Keratinocyte (primary cell): Measurements from ENCODE around the gene SUN1. TPM values are rescaled to one million over a fixed set of nuclear protein-coding genes. Genes with fewer than 3 reads are reported as not detected.

Source experiments
- DNase-seq: peaks from one replicate; pipeline ENCODE4 v3.0.0-alpha.2; 2011; ENCODE audit warnings: low read depth, missing footprints, low spot score
- FAIRE-seq: peaks from 2 replicates; lab custom pipeline; 2011; peaks lifted over from hg19 to GRCh38; lab: Jason Lieb, UNC
- H2AFZ ChIP-seq: 2 replicates; pipeline ENCODE4 v1.6.0; 2012; ENCODE audit warnings: low read length, control low read depth, inconsistent platforms; ENCODE audit not compliant: control insufficient read depth
- H3K27ac ChIP-seq: 2 replicates; pipeline ENCODE4 v1.5.1; 2011; ENCODE audit warnings: low read length; ENCODE audit not compliant: control insufficient read depth, insufficient read depth
- H3K27me3 ChIP-seq: 3 replicates; pipeline ENCODE4 v1.6.0; 2011; ENCODE audit warnings: low read length; ENCODE audit not compliant: control insufficient read depth, insufficient read depth; ENCODE audit errors: extremely low read depth
- H3K36me3 ChIP-seq, 2 experiments: 2 replicates in 1 of 2; 3 replicates in 1 of 2; pipeline ENCODE4 v1.5.1; 2011; ENCODE audit warnings: low read length in 2 of 2, mild to moderate bottlenecking in 1 of 2; ENCODE audit not compliant: control insufficient read depth in 2 of 2, insufficient read depth in 2 of 2; ENCODE audit errors: extremely low read depth in 1 of 2
- H3K4me1 ChIP-seq: 3 replicates; pipeline ENCODE4 v1.5.1; 2011; ENCODE audit warnings: low read length; ENCODE audit not compliant: control insufficient read depth, insufficient read depth; ENCODE audit errors: extremely low read depth
- H3K4me2 ChIP-seq: 3 replicates; pipeline ENCODE4 v1.6.0; 2011; ENCODE audit warnings: low read depth, low read length; ENCODE audit not compliant: control insufficient read depth, insufficient read depth; ENCODE audit errors: extremely low read depth
- H3K4me3 ChIP-seq, 3 experiments: fragments of 200-600 bp in 1 of 3; sonication (generic) in 1 of 3; 2 replicates in 2 of 3; 3 replicates in 1 of 3; pipeline ENCODE4 v1.5.1; 2011 to 2016; ENCODE audit warnings: low read length in 3 of 3, mild to moderate bottlenecking in 3 of 3, control low read depth in 2 of 3, inconsistent platforms in 1 of 3, low read depth in 1 of 3, mixed read lengths in 1 of 3, mixed run types in 1 of 3, moderate library complexity in 1 of 3; ENCODE audit not compliant: control insufficient read depth in 2 of 3, insufficient read depth in 2 of 3; ENCODE audit errors: extremely low read depth in 1 of 3
- H3K79me2 ChIP-seq: 2 replicates; pipeline ENCODE4 v1.6.0; 2012; ENCODE audit warnings: low read length; ENCODE audit not compliant: control insufficient read depth, insufficient read depth
- H3K9ac ChIP-seq: 3 replicates; pipeline ENCODE4 v1.6.0; 2011; ENCODE audit warnings: low read length; ENCODE audit not compliant: control insufficient read depth, insufficient read depth; ENCODE audit errors: extremely low read depth
- H3K9me1 ChIP-seq: 3 replicates; pipeline ENCODE4 v1.6.0; 2011; ENCODE audit warnings: low read length; ENCODE audit not compliant: control insufficient read depth, insufficient read depth; ENCODE audit errors: extremely low read depth
- H3K9me3 ChIP-seq: 2 replicates; pipeline ENCODE4 v1.5.1; 2012; ENCODE audit warnings: low read depth, low read length; ENCODE audit not compliant: control insufficient read depth
- H4K20me1 ChIP-seq: 3 replicates; pipeline ENCODE4 v1.6.0; 2011; ENCODE audit warnings: low read length; ENCODE audit not compliant: control insufficient read depth, insufficient read depth; ENCODE audit errors: extremely low read depth
- CTCF ChIP-seq, 3 experiments: IDR thresholded peaks in 1 of 3; conservative IDR thresholded peaks in 1 of 3; optimal IDR thresholded peaks in 1 of 3; 2 replicates in 2 of 3; 3 replicates in 1 of 3; pipeline versions ENCODE3 to v1.5.1; 2011; ENCODE audit warnings: low read length in 3 of 3, mild to moderate bottlenecking in 3 of 3, moderate library complexity in 2 of 3, control low read depth in 1 of 3, inconsistent platforms in 1 of 3; ENCODE audit not compliant: insufficient read depth in 2 of 3; ENCODE audit errors: extremely low read depth in 1 of 3
- EZH2 ChIP-seq: IDR thresholded peaks from one replicate; pipeline ENCODE4 v1.6.1; 2012; ENCODE audit warnings: inconsistent platforms, mild to moderate bottlenecking, low read length, moderate library complexity
- dilution Hi-C: fragments of 300-500 bp; cut with MboI; formaldehyde crosslinking; loops from one replicate; pipeline ENCODE4 v1.7.0; 2020; ENCODE audit warnings: low sequenced_read_pairs; ENCODE audit not compliant: extremely low pct_ligation_motif_present
- polyA plus RNA-seq, 5 experiments: library from polyadenylated mRNA; depleted of rRNA in 3 of 5; stranded (reverse) in 3 of 5; stranded (forward) in 1 of 5; unstranded in 1 of 5; fragments of >200 nt; gene quantifications; 1 replicate in 1 of 5; 2 replicates in 3 of 5; 3 replicates in 1 of 5; pipeline versions ENCODE4 v1.2.1 to v1.2.3, GENCODE V29; 2011 to 2012; ENCODE audit warnings: missing spikeins in 2 of 5, low read depth in 1 of 5, low replicate concordance in 1 of 5

The SUN1 gene
- polyA plus RNA-seq, 1 donor (not counting 4 experiments of a cell fraction or from before 2014, with no cell fraction given): 166 TPM

- DNase-seq (no peak), FAIRE-seq (no peak)
- Histone ChIP-seq H2AFZ (no peak overlapping the region), H3K79me2 (peaks cover 39% of the 10 kb centered on the region), H3K27me3 (no peaks in the 10 kb centered on the region), H3K4me3 (peak overlapping the region; percentile 57 to 72 (median 61)), H3K9ac (peak overlapping the region; percentile 62), H3K27ac (peak overlapping the region; percentile 40), H3K9me1 (no peaks in the 10 kb centered on the region), H3K4me2 (peak overlapping the region; percentile 77), H3K36me3 (no peaks in the 10 kb centered on the region), H3K4me1 (peaks cover 30% of the 10 kb centered on the region), H4K20me1 (peaks cover 7% of the 10 kb centered on the region), H3K9me3 (no peaks in the 10 kb centered on the region)
- no peak for TF ChIP-seq CTCF (optimal IDR thresholded peaks at IDR 0.05 in 1 of 3, IDR thresholded peaks at IDR 0.05 in 1 of 3, conservative IDR thresholded peaks at IDR 0.05 in 1 of 3; ENCODE audit: extremely low read depth in 1 of 3, insufficient read depth in 2 of 3, low read length in 3 of 3)
- no peak for TF ChIP-seq EZH2
- dilution Hi-C loops: no loop called here
Observed at GRCh38 chr7:815284-816216, 16.7 kb upstream of the SUN1 start.

GRCh38 chr7:816300-816750 lies 16.0 kb upstream of the SUN1 start:
- Histone ChIP-seq H3K4me1 (peaks cover 35% of the 10 kb centered on the region), H3K9me1 (no peaks in the 10 kb centered on the region), H4K20me1 (peaks cover 9% of the 10 kb centered on the region), H3K4me2 (no peak overlapping the region), H3K79me2 (peaks cover 46% of the 10 kb centered on the region), H3K27me3 (no peaks in the 10 kb centered on the region), H3K9ac (peak overlapping the region; percentile 94), H3K9me3 (no peaks in the 10 kb centered on the region), H2AFZ (no peak overlapping the region), H3K36me3 (no peaks in the 10 kb centered on the region), H3K4me3 (peak overlapping the region in 2 of 3 experiments; percentile 57 to 72), H3K27ac (peak overlapping the region; percentile 86)
- DNase-seq (peak; percentile 88), FAIRE-seq (no peak)
- dilution Hi-C loops: no loop called here
- TF ChIP-seq EZH2 (no peak), CTCF (optimal IDR thresholded peaks at IDR 0.05 in 1 of 3, IDR thresholded peaks at IDR 0.05 in 1 of 3, conservative IDR thresholded peaks at IDR 0.05 in 1 of 3; ENCODE audit: extremely low read depth in 1 of 3, insufficient read depth in 2 of 3, low read length in 3 of 3) (no peak)
